ENCODE data around the gene MFSD11.
"Not testable (repeated sequence)": the region's sequence is repeated elsewhere in the genome, so short reads cannot be mapped to it uniquely, and the experiment has no call there.

MFSD11 gene

DNA sequence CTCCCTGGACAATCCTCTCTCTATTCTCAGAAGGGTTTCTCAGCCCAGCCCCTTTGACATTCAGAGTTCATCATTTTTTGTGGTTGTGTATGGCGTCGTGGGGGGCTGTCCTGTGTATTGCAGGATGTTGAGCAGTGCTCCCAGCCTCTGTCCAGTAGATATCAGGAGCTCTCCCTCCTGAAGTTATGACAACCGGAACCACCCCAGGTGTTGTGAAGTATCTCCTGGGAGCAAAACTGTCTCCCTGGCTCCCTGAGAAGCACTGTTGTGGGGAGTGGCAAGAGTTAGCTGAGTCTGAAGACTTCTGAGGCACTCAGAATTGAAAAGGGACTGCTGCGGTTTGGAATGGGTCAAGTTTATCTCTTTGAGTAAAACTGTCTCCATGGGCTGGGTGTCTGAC lies 74.3 kb downstream of the MFSD11 start:
- TF ChIP-seq JUND (IDR thresholded peaks at IDR 0.05; ENCODE audit: low read depth) = no peak
- in situ Hi-C loops (cut with HindIII; ENCODE audit: low pct_unique_long_range_greater_than_20kb, low sequenced_read_pairs) = no loop called here
- DNase-seq (ENCODE audit: low read depth in 1 of 2, low spot score in 1 of 2) = no peak

GRCh38 chr17:76812968-76813367 lies 75.0 kb downstream of the MFSD11 start:
- in situ Hi-C loops (cut with HindIII; ENCODE audit: low pct_unique_long_range_greater_than_20kb, low sequenced_read_pairs) = no loop called here
- no peak for TF ChIP-seq JUND (IDR thresholded peaks at IDR 0.05; ENCODE audit: low read depth)
- no peak for DNase-seq (ENCODE audit: low read depth in 1 of 2, low spot score in 1 of 2)

GRCh38 chr17:76815907-76816589 lies 78.1 kb downstream of the MFSD11 start:
- DNase-seq (ENCODE audit: low read depth in 1 of 2, low spot score in 1 of 2); in situ Hi-C loops (cut with HindIII; ENCODE audit: low pct_unique_long_range_greater_than_20kb, low sequenced_read_pairs): not testable (repeated sequence)

DNA sequence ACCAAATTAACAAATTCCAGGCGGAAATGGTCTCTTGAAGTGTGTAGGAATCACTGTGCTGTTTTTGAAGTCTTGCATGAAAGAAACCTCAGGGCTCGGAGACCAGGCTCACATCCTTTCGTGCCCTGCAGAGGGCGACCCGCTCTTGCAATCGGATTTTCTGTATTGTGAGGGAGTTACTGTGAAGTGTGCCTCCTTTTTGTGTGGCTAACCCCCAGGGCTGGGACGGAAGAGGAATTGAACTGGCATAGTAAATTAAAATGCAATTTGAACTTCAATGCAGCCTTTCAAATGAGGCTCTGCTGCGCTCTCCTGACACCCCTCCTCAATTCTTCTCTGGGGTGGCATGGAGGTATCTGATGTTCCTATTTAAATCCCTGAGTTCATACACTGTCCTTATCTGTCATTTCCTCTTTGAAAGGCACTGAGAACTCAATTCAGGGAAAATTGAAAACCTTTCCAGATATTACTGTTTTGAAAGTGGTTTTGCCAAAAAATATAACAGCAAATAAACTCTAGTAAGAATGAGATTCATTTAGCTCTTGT lies 78.7 kb downstream of the MFSD11 start:
- TF ChIP-seq JUND (IDR thresholded peaks at IDR 0.05; ENCODE audit: low read depth) = no peak
- in situ Hi-C loops (cut with HindIII; ENCODE audit: low pct_unique_long_range_greater_than_20kb, low sequenced_read_pairs) = no loop called here
- peak; percentile 74 to 76 for DNase-seq (ENCODE audit: low read depth in 1 of 2, low spot score in 1 of 2)

DNA sequence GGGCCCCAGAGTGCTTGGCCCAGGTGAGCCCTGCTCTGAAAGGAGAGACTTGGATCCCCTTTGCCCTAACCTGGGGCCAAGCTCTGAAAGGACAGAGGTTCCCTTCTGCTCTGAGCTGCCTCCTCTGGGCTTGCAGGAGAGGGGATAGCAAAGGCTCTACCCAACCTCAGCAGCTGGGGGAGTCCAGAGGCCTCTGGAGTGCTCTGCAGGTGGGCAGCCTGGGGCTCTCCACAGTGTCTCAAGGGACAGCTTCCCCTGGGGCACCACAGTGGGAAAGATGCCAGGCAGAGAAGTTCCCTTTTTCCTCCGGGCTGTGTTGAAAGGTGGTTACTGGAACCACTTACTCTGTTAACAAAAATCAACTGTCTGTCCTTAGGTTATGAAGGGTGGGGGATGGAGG lies 82.1 kb downstream of the MFSD11 start:
- in situ Hi-C loops (cut with HindIII; ENCODE audit: low pct_unique_long_range_greater_than_20kb, low sequenced_read_pairs) = no loop called here
- no peak for TF ChIP-seq JUND (IDR thresholded peaks at IDR 0.05; ENCODE audit: low read depth)
- DNase-seq (ENCODE audit: low read depth in 1 of 2, low spot score in 1 of 2) = no peak

DNA sequence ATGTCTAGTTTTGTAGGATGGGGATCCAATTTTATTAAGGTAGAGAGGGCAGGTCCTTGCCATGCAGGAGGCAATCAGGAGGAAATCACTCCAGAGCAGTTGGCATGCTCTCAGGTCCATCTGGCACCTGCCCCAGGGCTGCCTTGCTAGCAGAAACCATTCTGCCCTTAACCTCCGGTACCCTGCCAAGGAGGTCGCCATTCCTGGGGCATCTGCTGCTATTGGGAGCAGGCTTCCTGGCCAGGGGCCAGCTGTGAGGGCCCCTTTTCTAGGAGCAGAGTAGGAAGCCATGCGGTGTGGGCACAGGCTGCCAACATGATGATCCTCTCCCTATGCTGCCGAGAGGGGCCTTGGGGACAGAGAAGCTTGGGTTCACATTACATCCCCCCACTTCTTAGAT lies 82.6 kb downstream of the MFSD11 start:
- in situ Hi-C loops (cut with HindIII; ENCODE audit: low pct_unique_long_range_greater_than_20kb, low sequenced_read_pairs) = no loop called here
- TF ChIP-seq JUND (IDR thresholded peaks at IDR 0.05; ENCODE audit: low read depth) = no peak
- DNase-seq (ENCODE audit: low read depth in 1 of 2, low spot score in 1 of 2) = no peak

DNA sequence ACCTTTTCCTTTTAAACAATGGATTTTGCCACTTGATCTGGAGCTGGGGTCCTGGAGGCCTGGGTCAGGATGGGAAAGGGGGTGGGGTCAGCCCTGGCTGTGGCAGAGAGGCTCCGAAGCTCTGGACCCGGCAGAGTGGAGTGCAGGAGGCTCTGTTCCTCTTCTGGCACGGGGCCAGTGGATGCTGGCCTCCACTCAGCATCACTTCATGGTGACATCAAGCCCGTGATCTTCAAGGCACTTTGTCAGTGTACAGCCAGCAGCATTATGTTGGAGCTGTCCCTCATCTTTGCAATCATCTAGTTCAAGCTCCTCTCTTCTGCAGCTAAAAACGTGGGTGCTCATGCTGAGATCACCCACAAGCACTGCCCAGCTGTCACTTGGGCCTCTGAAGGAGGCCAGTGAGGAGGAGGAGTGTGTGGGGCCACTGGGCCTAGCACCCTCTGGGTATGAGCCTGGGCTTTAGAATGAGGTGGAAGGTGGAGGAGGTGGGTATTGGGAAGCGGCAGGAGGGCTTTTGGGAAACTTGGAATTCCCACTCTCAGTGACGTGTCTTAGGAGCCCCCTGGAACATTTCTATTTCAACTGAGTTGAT lies 84.4 kb downstream of the MFSD11 start:
- no peak for DNase-seq (ENCODE audit: low read depth in 1 of 2, low spot score in 1 of 2)
- TF ChIP-seq JUND (IDR thresholded peaks at IDR 0.05; ENCODE audit: low read depth) = no peak
- in situ Hi-C loops (cut with HindIII; ENCODE audit: low pct_unique_long_range_greater_than_20kb, low sequenced_read_pairs) = no loop called here

DNA sequence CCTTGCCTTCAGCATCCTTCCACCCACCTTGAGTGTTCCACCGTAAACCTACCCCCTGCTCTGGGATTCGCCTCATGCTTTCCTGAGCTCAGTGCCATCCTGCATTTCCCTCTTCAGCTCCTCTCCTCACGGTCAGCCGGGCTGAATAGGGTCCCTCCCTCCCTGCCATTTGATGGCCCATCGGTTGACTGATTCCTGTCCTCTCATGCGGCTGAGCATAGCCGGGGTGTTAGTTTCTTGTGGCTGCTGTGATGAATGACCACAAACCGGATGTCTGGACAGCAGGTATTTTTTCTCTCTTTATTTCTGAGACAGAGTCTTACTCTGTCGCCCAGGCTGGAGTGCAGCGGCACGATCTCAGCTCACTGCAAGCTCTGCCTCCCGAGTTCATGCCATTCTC lies 86.2 kb downstream of the MFSD11 start:
- in situ Hi-C loops (cut with HindIII; ENCODE audit: low pct_unique_long_range_greater_than_20kb, low sequenced_read_pairs) = no loop called here
- no peak for TF ChIP-seq JUND (IDR thresholded peaks at IDR 0.05; ENCODE audit: low read depth)
- no peak for DNase-seq (ENCODE audit: low read depth in 1 of 2, low spot score in 1 of 2)

DNA sequence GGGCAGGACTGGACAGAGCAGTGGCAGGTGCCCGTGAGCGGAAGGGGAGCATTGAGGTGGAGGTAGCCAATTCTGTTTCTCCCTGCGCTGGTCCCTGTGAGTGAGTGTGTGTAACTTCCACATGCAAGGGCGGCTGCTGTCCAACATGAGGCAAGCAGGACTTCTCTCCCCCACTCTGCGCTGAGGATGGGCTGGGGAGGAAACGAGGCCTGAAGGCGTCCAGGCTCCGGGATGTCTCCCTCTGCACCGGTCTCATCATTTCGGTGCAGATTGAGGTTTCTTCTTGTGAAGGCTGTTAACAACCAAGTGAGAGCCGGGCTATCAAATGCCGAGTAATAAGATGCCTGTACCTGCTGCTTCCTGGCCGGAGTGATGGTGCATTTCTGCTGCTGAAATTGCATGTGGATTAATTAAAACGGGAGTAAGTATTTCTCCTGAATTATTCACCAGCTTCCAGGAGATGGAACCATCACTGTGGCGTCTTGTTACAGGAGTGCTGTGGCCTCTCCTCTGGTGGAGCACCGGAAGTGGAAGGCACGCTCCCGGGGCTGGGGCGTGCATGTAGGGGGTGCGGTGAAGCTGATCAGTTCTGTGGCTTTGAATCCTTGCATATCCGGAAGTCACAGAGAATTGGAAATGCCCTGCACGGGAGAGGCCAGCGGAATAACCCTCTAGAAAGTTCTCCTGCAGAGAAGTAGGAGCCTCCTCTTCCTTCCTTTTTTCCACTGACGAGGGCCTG lies 88.6 kb downstream of the MFSD11 start:
- in situ Hi-C loops (cut with HindIII; ENCODE audit: low pct_unique_long_range_greater_than_20kb, low sequenced_read_pairs) = no loop called here
- DNase-seq (ENCODE audit: low read depth in 1 of 2, low spot score in 1 of 2) = no peak
- TF ChIP-seq JUND (IDR thresholded peaks at IDR 0.05; ENCODE audit: low read depth) = no peak

- no peak for DNase-seq (ENCODE audit: low read depth in 1 of 2, low spot score in 1 of 2)
- in situ Hi-C loops (cut with HindIII; ENCODE audit: low pct_unique_long_range_greater_than_20kb, low sequenced_read_pairs) = no loop called here
- TF ChIP-seq JUND (IDR thresholded peaks at IDR 0.05; ENCODE audit: low read depth) = no peak
Observed at GRCh38 chr17:76827736-76828135, 89.8 kb downstream of the MFSD11 start.
